Transverse colon (tissue), 4 donors: ENCODE results near the gene B3GNT8. TPM values are rescaled to one million over a fixed set of nuclear protein-coding genes. Genes with fewer than 3 reads are reported as not detected.
"Not testable (repeated sequence)": the region's sequence is repeated elsewhere in the genome, so short reads cannot be mapped to it uniquely, and the experiment has no call there.

Experiments
- DNase-seq: peaks from one replicate; pipeline ENCODE4 v3.0.0-alpha.2; 2019
- H3K27ac ChIP-seq, 4 donors: fragments of 200-600 bp; sonication (generic); 2 replicates each; pipeline ENCODE4 v1.5.1; 2016 to 2018; ENCODE audit warnings: inconsistent platforms in 4 of 4
- H3K27me3 ChIP-seq: fragments of 200-600 bp; sonication (generic); 2 replicates; pipeline ENCODE4 v1.5.1; 2017; ENCODE audit warnings: inconsistent platforms
- H3K36me3 ChIP-seq, 4 donors: fragments of 200-600 bp; sonication (generic); 2 replicates each; pipeline ENCODE4 v1.5.1; 2017 to 2019; ENCODE audit warnings: inconsistent platforms in 4 of 4
- H3K4me1 ChIP-seq, 4 donors: fragments of 200-600 bp; sonication (generic); 2 replicates each; pipeline ENCODE4 v1.5.1; 2017 to 2020; ENCODE audit warnings: inconsistent platforms in 4 of 4
- H3K4me3 ChIP-seq, 4 donors: fragments of 200-600 bp; sonication (generic); 1 replicate in 1 of 4; 2 replicates in 3 of 4; pipeline versions ENCODE4 v1.5.1 to v1.6.1; 2017 to 2019; ENCODE audit warnings: inconsistent platforms in 4 of 4
- H3K9me3 ChIP-seq, 2 donors: fragments of 200-600 bp; sonication (generic); 2 replicates each; pipeline ENCODE4 v1.5.1; 2017 to 2019; ENCODE audit warnings: inconsistent platforms in 2 of 2
- CTCF ChIP-seq, 5 experiments: fragments of 200-600 bp in 3 of 5; fragments of 450-650 bp in 2 of 5; sonication (generic) in 3 of 5; IDR thresholded peaks; 1 replicate in 2 of 5; 2 replicates in 3 of 5; pipeline ENCODE4 v1.5.1; 2016 to 2017; ENCODE audit warnings: antibody characterized with exemption in 5 of 5, inconsistent platforms in 3 of 5, mild to moderate bottlenecking in 2 of 5, moderate library complexity in 1 of 5
- EP300 ChIP-seq: sonication (generic); formaldehyde crosslinking; IDR thresholded peaks from one replicate; pipeline ENCODE4 v1.6.1; 2017; ENCODE audit warnings: antibody characterized with exemption, low read depth
- POLR2A ChIP-seq: fragments of 450-650 bp; IDR thresholded peaks from one replicate; pipeline ENCODE4 v1.6.1; 2016; ENCODE audit warnings: antibody characterized with exemption, mild to moderate bottlenecking, moderate library complexity
- POLR2AphosphoS5 ChIP-seq, 3 donors: sonication (generic); formaldehyde crosslinking; IDR thresholded peaks; one replicate each; pipeline ENCODE4 v1.6.1; 2016; ENCODE audit warnings: antibody characterized with exemption in 3 of 3
- WGBS, 2 donors: methylation state at CpG; one replicate each; pipeline ENCODE4 v1.1.5; 2018; ENCODE audit warnings: low coverage in 1 of 2; 5-methylcytosine and 5-hydroxymethylcytosine counted together
- in situ Hi-C, 4 donors: fragments of 200-750 bp; cut with MboI; loops; one replicate each; pipeline versions ENCODE4 v1.15.0 to v1.15.1; 2017; ENCODE audit warnings: low sequenced_read_pairs in 3 of 4, low pct_ligation_motif_present in 1 of 4, low pct_unique_long_range_greater_than_20kb in 1 of 4
- intact Hi-C: fragments of 100-400 bp; cut with DNase I; formaldehyde crosslinking; loops from one replicate; pipeline ENCODE4 v1.15.1; 2023; ENCODE audit warnings: low total_unique reads
- total RNA-seq, 4 donors: library from RNA; depleted of rRNA; stranded (reverse); fragments of >200 nt; gene quantifications; one replicate each; pipeline ENCODE4 v1.1.0, GENCODE V29; 2016

B3GNT8 gene
- total RNA-seq, 4 donors from 2014 or later, result 18.5 to 225 (median 49.1) TPM

GRCh38 chr19:41391618-41392017 is 35.6 kb downstream of the B3GNT8 start:
- Histone ChIP-seq H3K4me1 (peaks cover 0 to 11% (median 5%) of the 10 kb centered on the region in 4 donors), H3K4me3 (no peak overlapping the region), H3K27me3 (no peaks in the 10 kb centered on the region), H3K27ac (no peak overlapping the region), H3K36me3 (peaks cover 0 to 4% (median 0%) of the 10 kb centered on the region in 4 donors), H3K9me3 (no peaks in the 10 kb centered on the region)
- WGBS, 2 donors, result 82 to 100% methylated on average over 1 to 11 of the region's 11 CpGs
- intact Hi-C loops, result no loop called here
- in situ Hi-C loops, result no loop called here
- no peak for TF ChIP-seq EP300
- TF ChIP-seq POLR2AphosphoS5 (IDR thresholded peaks at IDR 0.05), result no peak
- no peak for TF ChIP-seq CTCF (IDR thresholded peaks at IDR 0.05)
- no peak for TF ChIP-seq POLR2A
- no peak for DNase-seq

GRCh38 chr19:41386442-41386841 is 40.7 kb downstream of the B3GNT8 start:
- H3K27me3 ChIP-seq, result no peaks in the 10 kb centered on the region
- 91% methylated on average over 7 of the region's 13 CpGs; no CpG with 5 or more reads in 1 of the 2 donors for WGBS, 2 donors
- in situ Hi-C loops (no loop called here), intact Hi-C loops (no loop called here)
- TF ChIP-seq POLR2A (no peak), EP300 (no peak), CTCF (IDR thresholded peaks at IDR 0.05) (no peak), POLR2AphosphoS5 (IDR thresholded peaks at IDR 0.05) (no peak)
- DNase-seq, result no peak
- H3K4me1 ChIP-seq, result no peaks in the 10 kb centered on the region
- no peaks in the 10 kb centered on the region for H3K9me3 ChIP-seq
- H3K27ac ChIP-seq, result no peak overlapping the region
- H3K4me3 ChIP-seq, result no peak overlapping the region
- peaks cover 0 to 4% (median 0%) of the 10 kb centered on the region in 4 donors for H3K36me3 ChIP-seq

GRCh38 chr19:41384351-41384750 is 42.8 kb downstream of the B3GNT8 start:
- no peaks in the 10 kb centered on the region for H3K9me3 ChIP-seq
- H3K27ac ChIP-seq, result no peak overlapping the region
- no peaks in the 10 kb centered on the region for H3K4me1 ChIP-seq
- in situ Hi-C loops (no loop called here), intact Hi-C loops (no loop called here)
- no peak overlapping the region for H3K4me3 ChIP-seq
- no peak for DNase-seq
- H3K36me3 ChIP-seq, result no peaks in the 10 kb centered on the region
- no peak for TF ChIP-seq CTCF (IDR thresholded peaks at IDR 0.05)
- TF ChIP-seq EP300, result no peak
- TF ChIP-seq POLR2AphosphoS5 (IDR thresholded peaks at IDR 0.05), result no peak
- TF ChIP-seq POLR2A, result no peak
- 78% methylated on average over 5 of the region's 5 CpGs; no CpG with 5 or more reads in 1 of the 2 donors for WGBS, 2 donors
- H3K27me3 ChIP-seq, result no peaks in the 10 kb centered on the region

- intact Hi-C loops, H3K9me3 ChIP-seq, H3K4me3 ChIP-seq, H3K27ac ChIP-seq, in situ Hi-C loops, H3K27me3 ChIP-seq, DNase-seq, H3K36me3 ChIP-seq: not testable (repeated sequence)
- WGBS, 2 donors, result 96% methylated on average over 8 of the region's 8 CpGs; no CpG with 5 or more reads in 1 of the 2 donors
- H3K4me1 ChIP-seq, result peaks cover 0 to 12% (median 6%) of the 10 kb centered on the region in 4 donors
These were observed 45.6 kb downstream of the B3GNT8 start for GRCh38 chr19:41381536-41381935.
